Jurkat, Clone E6-1 (cell line): ENCODE measurements around the gene HOXA3.
A peak's percentile ranks its signal among the peaks of the same experiment; 100 is the strongest.

ENCODE experiments used
- DNase-seq: peaks from one replicate; pipeline ENCODE4 v3.0.0-alpha.2; 2011; ENCODE audit warnings: low read depth, low spot score
- H3K4me3 ChIP-seq: 2 replicates; pipeline ENCODE4 v1.5.1; 2011; ENCODE audit warnings: mild to moderate bottlenecking, low read length, control low read depth, moderate library complexity

HOXA3 gene

GRCh38 chr7:27160145-27160545 lies 7.8 kb upstream of the HOXA3 start:
- H3K4me3 ChIP-seq = peak overlapping the region; percentile 67
- no peak for DNase-seq

- DNase-seq = no peak
- H3K4me3 ChIP-seq = no peak overlapping the region
Measured at GRCh38 chr7:27159266-27160144, 7.1 kb upstream of the HOXA3 start.

GRCh38 chr7:27158436-27159265 lies 6.3 kb upstream of the HOXA3 start:
- no peak for DNase-seq
- no peak overlapping the region for H3K4me3 ChIP-seq

- H3K4me3 ChIP-seq = no peak overlapping the region
- DNase-seq = no peak
Measured at GRCh38 chr7:27157702-27158431, 5.5 kb upstream of the HOXA3 start.

GRCh38 chr7:27156916-27157701 lies 4.7 kb upstream of the HOXA3 start:
- no peak for DNase-seq
- peak overlapping the region; percentile 65 for H3K4me3 ChIP-seq

- H3K4me3 ChIP-seq = peak within 1 kb of the TSS; percentile 65
- peak; percentile 42 for DNase-seq
Measured at GRCh38 chr7:27156508-27156898, 4.1 kb upstream of the HOXA3 start, which contains the start of gene HOXA7. HOXA7 (minus strand) TSS chr7:27156675; CDS start chr7:27156545, 130 bp downstream.

- peak; percentile 29 for DNase-seq
- H3K4me3 ChIP-seq = peak overlapping the region; percentile 65
Measured at GRCh38 chr7:27155816-27156507, 3.6 kb upstream of the HOXA3 start.

GRCh38 chr7:27154901-27155815 lies 2.8 kb upstream of the HOXA3 start:
- peak overlapping the region; percentile 65 for H3K4me3 ChIP-seq
- DNase-seq = no peak

GRCh38 chr7:27154369-27154768 lies 2.0 kb upstream of the HOXA3 start:
- H3K4me3 ChIP-seq = no peak overlapping the region
- no peak for DNase-seq

- no peak for DNase-seq
- no peak overlapping the region for H3K4me3 ChIP-seq
Measured at GRCh38 chr7:27153526-27153925, 1.1 kb upstream of the HOXA3 start.

GRCh38 chr7:27152816-27153442 lies 546 bp upstream of the HOXA3 start:
- DNase-seq = no peak
- H3K4me3 ChIP-seq = no peak overlapping the region

GRCh38 chr7:27151341-27151930 lies 947 bp downstream of the HOXA3 start:
- H3K4me3 ChIP-seq = peak overlapping the region; percentile 83
- DNase-seq = no peak

- peak; percentile 65 for DNase-seq
- H3K4me3 ChIP-seq = peak overlapping the region; percentile 83
Measured at GRCh38 chr7:27150568-27151340, 1.6 kb downstream of the HOXA3 start.

GRCh38 chr7:27149842-27150567 lies 2.4 kb downstream of the HOXA3 start:
- peak overlapping the region; percentile 83 for H3K4me3 ChIP-seq
- DNase-seq = no peak
